Measurements from ENCODE around the gene ALLC. TPM values are rescaled to one million over a fixed set of nuclear protein-coding genes. Genes with fewer than 3 reads are reported as not detected.
A peak's percentile ranks its signal among the peaks of the same experiment; 100 is the strongest.

Gene ALLC
- total RNA-seq, 1 donor from 2014 or later = not detected

DNA sequence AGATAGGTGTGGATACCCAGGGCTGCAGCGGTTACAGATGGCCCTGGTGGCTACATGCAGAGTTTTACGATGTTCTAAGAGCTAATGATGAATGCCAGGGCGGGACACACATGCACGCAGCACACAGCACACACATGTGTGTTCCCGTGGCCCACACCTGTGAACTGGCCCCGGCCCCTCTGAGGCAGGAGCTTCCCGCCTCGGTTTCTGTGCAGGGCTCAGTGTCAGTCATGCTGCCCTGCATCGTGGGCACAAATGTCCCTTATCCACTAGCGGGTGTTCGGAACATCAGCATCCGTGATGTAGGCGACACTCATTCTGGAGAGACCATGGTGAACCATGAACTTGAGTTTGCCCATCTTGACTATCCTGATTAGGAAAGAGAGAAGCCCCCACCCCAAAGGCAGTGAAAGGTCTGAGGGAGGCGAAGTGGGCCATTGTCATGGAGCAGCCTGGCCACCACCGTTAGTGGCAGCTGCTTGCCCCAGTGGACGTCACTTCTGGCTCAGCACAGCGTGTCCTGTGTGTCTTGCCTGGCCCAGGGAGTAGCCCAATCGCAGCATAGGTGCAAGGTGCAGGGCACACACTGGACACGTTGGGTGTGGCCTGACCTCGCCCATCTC is 89.1 kb downstream of the ALLC start:
- no peak overlapping the region for H3K4me3 Mint-ChIP-seq (ENCODE audit: unreplicated experiment)

DNA sequence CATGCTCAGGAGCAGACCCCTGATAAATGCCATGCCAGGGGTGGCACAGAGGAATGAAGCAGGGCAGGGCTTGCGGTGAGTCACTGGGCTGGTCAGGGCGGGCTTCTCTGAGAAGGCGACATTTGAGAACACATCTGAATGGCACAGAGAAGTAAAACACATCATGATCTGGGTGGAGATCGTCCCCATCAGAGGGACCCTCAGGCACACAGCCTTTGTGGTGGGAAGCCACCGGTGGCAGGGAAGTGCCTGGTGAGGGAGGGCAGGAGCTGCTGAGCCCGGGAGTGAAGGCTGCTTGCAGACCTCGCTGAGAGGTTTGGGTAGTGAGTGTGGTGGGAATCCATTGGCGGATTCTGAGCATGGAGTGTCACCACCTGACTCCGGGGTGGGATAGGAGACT is 89.8 kb downstream of the ALLC start:
- no peaks in the 10 kb centered on the region for H3K4me1 Mint-ChIP-seq (ENCODE audit: unreplicated experiment)
- H3K9me3 Mint-ChIP-seq (ENCODE audit: unreplicated experiment) = no peaks in the 10 kb centered on the region
- H3K27ac Mint-ChIP-seq (ENCODE audit: unreplicated experiment) = no peak overlapping the region
- DNase-seq (ENCODE audit: extremely low spot score, unreplicated experiment) = no peak
- TF ChIP-seq, protein P1, sequence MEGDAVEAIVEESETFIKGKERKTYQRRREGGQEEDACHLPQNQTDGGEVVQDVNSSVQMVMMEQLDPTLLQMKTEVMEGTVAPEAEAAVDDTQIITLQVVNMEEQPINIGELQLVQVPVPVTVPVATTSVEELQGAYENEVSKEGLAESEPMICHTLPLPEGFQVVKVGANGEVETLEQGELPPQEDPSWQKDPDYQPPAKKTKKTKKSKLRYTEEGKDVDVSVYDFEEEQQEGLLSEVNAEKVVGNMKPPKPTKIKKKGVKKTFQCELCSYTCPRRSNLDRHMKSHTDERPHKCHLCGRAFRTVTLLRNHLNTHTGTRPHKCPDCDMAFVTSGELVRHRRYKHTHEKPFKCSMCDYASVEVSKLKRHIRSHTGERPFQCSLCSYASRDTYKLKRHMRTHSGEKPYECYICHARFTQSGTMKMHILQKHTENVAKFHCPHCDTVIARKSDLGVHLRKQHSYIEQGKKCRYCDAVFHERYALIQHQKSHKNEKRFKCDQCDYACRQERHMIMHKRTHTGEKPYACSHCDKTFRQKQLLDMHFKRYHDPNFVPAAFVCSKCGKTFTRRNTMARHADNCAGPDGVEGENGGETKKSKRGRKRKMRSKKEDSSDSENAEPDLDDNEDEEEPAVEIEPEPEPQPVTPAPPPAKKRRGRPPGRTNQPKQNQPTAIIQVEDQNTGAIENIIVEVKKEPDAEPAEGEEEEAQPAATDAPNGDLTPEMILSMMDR (IDR thresholded peaks at IDR 0.05) = no peak
- no peaks in the 10 kb centered on the region for H3K27me3 Mint-ChIP-seq (ENCODE audit: unreplicated experiment)
- H3K36me3 Mint-ChIP-seq (ENCODE audit: unreplicated experiment) = no peaks in the 10 kb centered on the region
- H3K4me3 Mint-ChIP-seq (ENCODE audit: unreplicated experiment) = no peak overlapping the region

More for the DNA sequence above, 89.1 kb downstream of the ALLC start:
- no peaks in the 10 kb centered on the region for H3K4me1 Mint-ChIP-seq (ENCODE audit: unreplicated experiment)
- H3K36me3 Mint-ChIP-seq (ENCODE audit: unreplicated experiment) = no peaks in the 10 kb centered on the region
- no peaks in the 10 kb centered on the region for H3K27me3 Mint-ChIP-seq (ENCODE audit: unreplicated experiment)
- peak; percentile 79 for DNase-seq (ENCODE audit: extremely low spot score, unreplicated experiment)
- H3K9me3 Mint-ChIP-seq (ENCODE audit: unreplicated experiment) = no peaks in the 10 kb centered on the region
- TF ChIP-seq, protein P1 (IDR thresholded peaks at IDR 0.05) = no peak
- H3K27ac Mint-ChIP-seq (ENCODE audit: unreplicated experiment) = no peak overlapping the region

DNA sequence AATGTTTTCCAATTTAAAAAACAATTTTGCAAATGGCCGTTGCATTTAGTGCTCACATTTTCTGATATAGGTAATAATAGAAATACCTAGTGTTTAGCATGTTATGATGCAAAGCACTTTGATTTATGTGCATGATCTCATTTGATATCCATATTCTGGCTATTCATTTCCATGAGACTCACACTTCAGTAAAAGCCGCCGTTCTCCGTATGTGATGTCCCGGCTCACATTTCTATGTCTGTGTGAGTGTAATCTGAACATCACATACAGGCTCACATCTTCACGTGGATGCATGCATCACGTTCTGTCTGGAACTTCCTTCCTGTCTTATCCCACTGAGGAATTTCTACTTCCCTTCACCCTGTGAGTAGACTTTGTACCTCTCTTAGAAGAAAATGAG is 91.2 kb downstream of the ALLC start:
- H3K27ac Mint-ChIP-seq (ENCODE audit: unreplicated experiment) = no peak overlapping the region
- TF ChIP-seq, protein P1 (IDR thresholded peaks at IDR 0.05) = no peak
- H3K36me3 Mint-ChIP-seq (ENCODE audit: unreplicated experiment) = no peaks in the 10 kb centered on the region
- no peaks in the 10 kb centered on the region for H3K27me3 Mint-ChIP-seq (ENCODE audit: unreplicated experiment)
- no peaks in the 10 kb centered on the region for H3K9me3 Mint-ChIP-seq (ENCODE audit: unreplicated experiment)
- no peaks in the 10 kb centered on the region for H3K4me1 Mint-ChIP-seq (ENCODE audit: unreplicated experiment)
- no peak for DNase-seq (ENCODE audit: extremely low spot score, unreplicated experiment)
- no peak overlapping the region for H3K4me3 Mint-ChIP-seq (ENCODE audit: unreplicated experiment)

DNA sequence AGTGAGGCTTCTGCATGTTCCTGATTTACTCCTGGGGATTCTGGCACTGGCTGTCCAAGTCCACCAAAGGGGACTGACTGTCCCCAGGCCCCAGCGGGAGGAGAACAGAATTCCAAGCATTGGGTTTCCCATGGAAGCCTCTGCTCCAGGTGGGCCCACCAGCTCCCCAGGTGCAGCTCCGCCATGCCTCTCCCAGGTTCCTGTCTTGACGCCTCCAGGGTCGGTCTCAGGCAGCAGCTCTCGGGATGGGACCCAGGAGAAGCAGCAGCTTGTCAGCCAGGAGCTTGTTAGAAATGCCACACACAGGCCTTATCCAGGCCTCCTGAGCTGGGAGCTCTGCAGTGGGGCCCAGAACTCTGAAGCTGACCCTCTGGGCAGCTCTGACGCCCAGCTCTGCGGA is 93.3 kb downstream of the ALLC start:
- Mint-ChIP-seq H3K9me3 (ENCODE audit: unreplicated experiment) (no peaks in the 10 kb centered on the region), H3K27ac (ENCODE audit: unreplicated experiment) (no peak overlapping the region), H3K27me3 (ENCODE audit: unreplicated experiment) (no peaks in the 10 kb centered on the region), H3K4me3 (ENCODE audit: unreplicated experiment) (no peak overlapping the region), H3K36me3 (ENCODE audit: unreplicated experiment) (no peaks in the 10 kb centered on the region), H3K4me1 (ENCODE audit: unreplicated experiment) (no peaks in the 10 kb centered on the region)
- no peak for DNase-seq (ENCODE audit: extremely low spot score, unreplicated experiment)
- TF ChIP-seq, protein P1 (IDR thresholded peaks at IDR 0.05) = no peak

DNA sequence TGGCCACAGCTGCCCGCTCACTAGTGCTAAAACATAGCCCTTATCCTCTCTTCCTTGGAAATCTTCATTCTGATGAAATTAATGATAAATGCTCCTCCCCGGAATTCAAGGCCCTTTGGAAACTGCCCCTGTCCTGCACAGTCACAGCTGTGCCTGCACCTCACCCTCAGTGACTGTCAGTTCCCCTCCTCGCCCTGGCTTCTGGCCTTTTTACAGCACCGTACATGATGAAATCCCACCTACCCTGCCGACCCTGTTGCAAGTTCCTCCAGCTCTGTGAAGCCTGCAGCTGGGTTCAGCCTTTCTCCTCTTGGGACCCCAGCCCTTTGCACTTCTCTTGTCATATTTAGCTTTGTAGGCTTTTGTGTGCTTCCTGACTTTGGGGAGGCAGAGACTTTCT is 93.8 kb downstream of the ALLC start:
- Mint-ChIP-seq H3K27ac (ENCODE audit: unreplicated experiment) (no peak overlapping the region), H3K9me3 (ENCODE audit: unreplicated experiment) (no peaks in the 10 kb centered on the region), H3K4me1 (ENCODE audit: unreplicated experiment) (no peaks in the 10 kb centered on the region), H3K27me3 (ENCODE audit: unreplicated experiment) (no peaks in the 10 kb centered on the region), H3K4me3 (ENCODE audit: unreplicated experiment) (no peak overlapping the region), H3K36me3 (ENCODE audit: unreplicated experiment) (no peaks in the 10 kb centered on the region)
- TF ChIP-seq, protein P1 (IDR thresholded peaks at IDR 0.05) = no peak
- DNase-seq (ENCODE audit: extremely low spot score, unreplicated experiment) = no peak

Other genes with a start within 250 kb of the ALLC start
- 48.5 and 54.0 TPM in 2 replicates for gene ADI1, start 138.7 kb upstream of the ALLC start, total RNA-seq
- gene RNASEH1, start 99.9 kb upstream of the ALLC start, total RNA-seq = 24.6 and 25.5 TPM in 2 replicates
- gene RPS7, start 82.9 kb upstream of the ALLC start, total RNA-seq = 1,082 and 1,101 TPM in 2 replicates
- not detected in 2 replicates for gene COLEC11, start 63.1 kb upstream of the ALLC start, total RNA-seq
- not detected in 2 replicates for gene DCDC2C, start 45.4 kb downstream of the ALLC start, total RNA-seq